ENCODE measurements around the gene MED23.

- TF ChIP-seq POLR2A (IDR thresholded peaks at IDR 0.05; ENCODE audit: low read depth, low read length) (no peak), ZNF274 (IDR thresholded peaks at IDR 0.05; ENCODE audit: insufficient read depth, insufficient read length) (no peak), CTCF (IDR thresholded peaks at IDR 0.05 in 2 of 3, conservative IDR thresholded peaks at IDR 0.05 in 1 of 3; ENCODE audit: control insufficient read depth in 2 of 3, extremely low read depth in 1 of 3, insufficient read depth in 1 of 3, low read depth in 3 of 3, low read length in 3 of 3) (no peak), SMAD1 (IDR thresholded peaks at IDR 0.05; ENCODE audit: low read depth, partially characterized antibody) (no peak), ZSCAN29 (IDR thresholded peaks at IDR 0.05) (no peak), EZH2 (IDR thresholded peaks at IDR 0.05; ENCODE audit: borderline replicate concordance, control insufficient read depth, low read depth, low read length) (no peak)
Measured at GRCh38 chr6:131524695-131525336, 103.2 kb downstream of the MED23 start.

Measured in GM12878 (cell line).